HG02938 (cell line): ENCODE data around the gene ADARB2.

ENCODE experiments used
- ATAC-seq: cut with Tn5 transposase; IDR thresholded peaks from one replicate; pipeline ENCODE4 v1.9.1; 2021; ENCODE audit warnings: mild to moderate bottlenecking, moderate library complexity; ENCODE audit not compliant: unreplicated experiment

The ADARB2 gene

GRCh38 chr10:1573981-1574380, 163.3 kb downstream of the ADARB2 start:
- ATAC-seq: no peak

GRCh38 chr10:1573334-1573969, 163.9 kb downstream of the ADARB2 start:
- no peak for ATAC-seq

GRCh38 chr10:1572519-1573333, 164.6 kb downstream of the ADARB2 start:
- no peak for ATAC-seq

GRCh38 chr10:1571587-1572237, 165.6 kb downstream of the ADARB2 start:
- ATAC-seq: no peak

GRCh38 chr10:1570416-1571051, 166.8 kb downstream of the ADARB2 start:
- ATAC-seq: no peak

- no peak for ATAC-seq
Measured at GRCh38 chr10:1569208-1569607, 168.1 kb downstream of the ADARB2 start.

- no peak for ATAC-seq
Measured at GRCh38 chr10:1567742-1568495, 169.4 kb downstream of the ADARB2 start.

- no peak for ATAC-seq
Measured at GRCh38 chr10:1567152-1567551, 170.2 kb downstream of the ADARB2 start.

- ATAC-seq: no peak
Measured at GRCh38 chr10:1564791-1565190, 172.5 kb downstream of the ADARB2 start.

- ATAC-seq: no peak
Measured at GRCh38 chr10:1563028-1563427, 174.3 kb downstream of the ADARB2 start.

GRCh38 chr10:1561731-1562337, 175.5 kb downstream of the ADARB2 start:
- no peak for ATAC-seq

GRCh38 chr10:1560535-1561192, 176.7 kb downstream of the ADARB2 start:
- ATAC-seq: no peak

- no peak for ATAC-seq
Measured at GRCh38 chr10:1559761-1560160, 177.6 kb downstream of the ADARB2 start.

GRCh38 chr10:1559311-1559710, 178.0 kb downstream of the ADARB2 start:
- ATAC-seq: no peak

- no peak for ATAC-seq
Measured at GRCh38 chr10:1558906-1559305, 178.4 kb downstream of the ADARB2 start.

GRCh38 chr10:1557081-1557480, 180.2 kb downstream of the ADARB2 start:
- ATAC-seq: no peak

GRCh38 chr10:1556496-1556895, 180.8 kb downstream of the ADARB2 start:
- no peak for ATAC-seq

- no peak for ATAC-seq
Measured at GRCh38 chr10:1553951-1554350, 183.4 kb downstream of the ADARB2 start.

- ATAC-seq: no peak
Measured at GRCh38 chr10:1552881-1553670, 184.2 kb downstream of the ADARB2 start.
